Fibroblast of villous mesenchyme (primary cell): ENCODE measurements around the gene SLC25A6. TPM values are rescaled to one million over a fixed set of nuclear protein-coding genes. Genes with fewer than 3 reads are reported as not detected.
"Not testable (repeated sequence)": the region's sequence is repeated elsewhere in the genome, so short reads cannot be mapped to it uniquely, and the experiment has no call there.

ENCODE experiments used
- DNase-seq: peaks from one replicate; pipeline ENCODE4 v3.0.0-alpha.2; 2010; ENCODE audit warnings: low read depth
- H3K4me3 ChIP-seq: 2 replicates; pipeline ENCODE4 v1.5.1; 2011; ENCODE audit warnings: low read depth, mild to moderate bottlenecking, low read length
- CTCF ChIP-seq: IDR thresholded peaks from 2 replicates; pipeline ENCODE4 v1.5.1; 2012; ENCODE audit warnings: low read depth, mild to moderate bottlenecking, low read length; ENCODE audit not compliant: insufficient read depth
- total RNA-seq: library from RNA; depleted of rRNA; stranded (reverse); fragments of >200 nt; gene quantifications from 2 replicates; pipeline ENCODE4 v1.2.3, GENCODE V29; 2012

Gene SLC25A6
- total RNA-seq, 1 donor = 123 TPM

GRCh38 chrX:1412551-1413161, 20.7 kb upstream of the SLC25A6 start:
- TF ChIP-seq CTCF = no peak
- DNase-seq = no peak
- H3K4me3 ChIP-seq = no peak overlapping the region

DNA sequence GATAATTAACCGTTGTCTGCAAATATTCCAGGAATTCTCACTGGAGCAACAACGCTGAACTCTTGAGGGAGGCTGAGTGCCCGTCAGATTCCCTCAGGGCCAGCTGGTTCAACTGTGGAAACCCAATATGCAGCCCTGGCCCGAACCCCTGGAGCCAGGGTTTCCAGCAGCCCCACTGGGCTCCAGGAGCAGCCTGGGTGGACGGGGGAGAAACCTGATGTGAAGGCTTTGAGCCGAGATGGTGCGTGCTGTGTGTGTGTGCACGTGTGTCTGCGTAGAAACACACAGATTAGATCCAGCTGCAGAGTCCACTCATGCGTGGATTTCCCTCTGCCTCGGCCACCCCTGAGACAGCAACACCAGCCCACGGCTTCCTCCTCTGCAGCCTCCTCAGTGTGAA, 19.4 kb upstream of the SLC25A6 start:
- no peak for TF ChIP-seq CTCF
- no peak for DNase-seq
- H3K4me3 ChIP-seq = no peak overlapping the region

DNA sequence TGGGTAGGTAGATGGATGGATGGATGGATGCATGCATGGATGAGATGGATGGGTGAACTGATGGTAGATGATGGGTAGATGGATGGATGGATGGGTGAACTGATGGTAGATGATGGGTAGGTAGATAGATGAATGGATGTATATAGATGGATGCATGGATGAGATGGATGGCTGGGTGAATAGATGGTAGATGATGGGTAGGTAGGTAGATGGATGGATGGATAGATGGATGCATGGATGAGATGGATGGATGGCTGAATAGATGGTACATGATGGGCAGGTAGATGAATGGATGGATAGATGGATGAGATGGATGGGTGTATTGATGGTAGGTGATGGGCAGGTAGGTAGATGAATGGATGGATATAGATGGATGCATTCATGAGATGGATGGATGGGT, 15.1 kb upstream of the SLC25A6 start:
- no peak for TF ChIP-seq CTCF
- H3K4me3 ChIP-seq = no peak overlapping the region
- DNase-seq = no peak

GRCh38 chrX:1405769-1406168, 13.9 kb upstream of the SLC25A6 start:
- DNase-seq, H3K4me3 ChIP-seq: not testable (repeated sequence)

GRCh38 chrX:1403867-1404266, 12.0 kb upstream of the SLC25A6 start:
- H3K4me3 ChIP-seq, DNase-seq: not testable (repeated sequence)

DNA sequence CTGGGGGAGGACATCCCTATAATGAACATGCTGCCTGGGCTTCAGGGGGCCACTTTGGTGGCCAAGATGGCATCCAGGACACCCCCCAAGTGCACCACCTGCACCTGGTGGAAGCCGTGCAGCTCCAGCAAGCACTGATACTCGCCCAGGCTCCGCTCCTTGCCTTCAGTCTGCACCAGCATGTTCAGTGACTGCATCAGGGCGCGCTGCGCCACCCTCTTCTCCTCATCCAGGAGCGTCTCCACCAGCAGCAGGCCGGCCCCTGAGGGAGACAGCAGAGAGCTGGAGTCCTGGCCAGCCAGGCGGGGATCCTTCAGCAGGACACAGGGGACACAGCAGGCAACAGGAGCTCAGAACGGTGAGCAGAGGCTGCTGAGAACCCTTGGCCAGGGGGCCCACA, 11.3 kb upstream of the SLC25A6 start:
- TF ChIP-seq CTCF = no peak
- no peak overlapping the region for H3K4me3 ChIP-seq
- DNase-seq = no peak

DNA sequence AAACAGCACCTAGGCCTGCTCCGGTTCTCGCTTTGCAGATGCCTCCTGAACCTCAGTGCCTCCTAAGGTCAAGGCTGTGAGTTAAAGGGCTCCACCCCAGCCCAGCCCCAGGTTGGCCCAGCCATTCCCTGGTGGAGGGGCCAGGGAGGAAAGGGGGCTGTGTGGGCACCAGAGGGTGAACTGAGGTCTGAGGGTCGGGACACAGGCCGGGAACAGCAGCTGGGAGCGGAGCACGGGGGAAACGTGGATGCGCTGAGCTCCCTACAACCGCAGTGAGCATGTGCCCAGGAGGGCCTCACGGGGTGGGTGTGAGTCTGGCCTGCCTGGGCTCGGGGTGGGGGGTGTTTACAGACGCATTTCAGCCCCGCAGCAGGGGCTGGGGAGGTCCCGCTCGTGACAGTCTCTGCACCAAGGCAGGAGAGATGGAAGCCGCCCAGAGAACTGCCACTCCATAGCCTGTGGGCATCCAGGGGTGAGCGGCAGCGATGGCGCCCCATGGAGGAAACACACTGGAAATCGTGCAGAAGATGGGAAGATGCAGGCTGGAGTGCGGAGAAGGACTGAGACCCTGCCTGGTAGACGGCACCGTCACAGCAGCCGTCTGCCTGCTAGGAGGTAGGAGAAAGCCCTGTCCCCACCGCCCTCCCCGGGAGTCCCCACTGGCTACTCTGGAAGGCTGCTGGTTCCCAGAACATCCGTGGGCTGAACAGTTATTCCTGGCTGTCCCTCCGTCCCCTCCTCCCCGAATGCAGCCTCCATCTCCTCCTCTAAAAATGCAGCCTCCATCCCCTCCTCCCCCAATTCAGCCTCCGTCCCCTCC, 9.9 kb upstream of the SLC25A6 start:
- no peak for DNase-seq
- H3K4me3 ChIP-seq = no peak overlapping the region
- no peak for TF ChIP-seq CTCF
